ENCODE results near the gene ANKS1A.

ANKS1A gene

DNA sequence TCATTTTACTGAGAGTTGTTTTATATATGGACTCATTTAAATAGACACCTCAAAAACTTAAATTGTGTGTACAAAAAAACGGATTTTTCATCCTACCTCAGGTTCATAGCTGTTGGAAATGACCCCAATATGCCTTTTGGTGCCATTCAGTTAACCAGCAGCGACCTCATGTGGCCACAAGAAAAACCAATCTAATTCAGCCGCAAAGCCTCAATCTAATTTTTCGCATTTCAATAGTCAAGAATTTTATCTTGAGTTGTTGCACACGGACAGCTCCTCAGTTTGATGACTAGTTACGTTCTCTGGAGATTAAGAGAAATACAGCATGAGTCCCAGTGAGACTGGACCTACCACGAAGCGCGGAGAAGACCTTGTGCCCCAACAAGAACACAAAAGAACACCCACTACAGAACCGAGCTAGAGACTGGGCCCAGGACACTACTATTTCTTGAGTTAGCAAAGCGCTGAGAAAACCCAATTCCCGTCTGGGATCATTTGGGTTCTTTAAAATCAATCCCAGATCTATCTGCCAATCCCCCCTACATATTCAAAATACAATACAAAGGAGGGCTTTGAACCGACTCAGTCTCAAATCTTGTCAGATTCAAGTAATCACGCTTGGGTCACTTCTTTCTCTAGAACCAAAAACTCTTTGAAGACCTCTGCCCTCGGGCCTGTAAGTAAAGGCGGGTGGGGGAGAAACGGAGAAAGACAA lies 251.0 kb downstream of the ANKS1A start:
- no peak overlapping the region for H3K4me3 ChIP-seq (ENCODE audit: low read depth, low read length)

DNA sequence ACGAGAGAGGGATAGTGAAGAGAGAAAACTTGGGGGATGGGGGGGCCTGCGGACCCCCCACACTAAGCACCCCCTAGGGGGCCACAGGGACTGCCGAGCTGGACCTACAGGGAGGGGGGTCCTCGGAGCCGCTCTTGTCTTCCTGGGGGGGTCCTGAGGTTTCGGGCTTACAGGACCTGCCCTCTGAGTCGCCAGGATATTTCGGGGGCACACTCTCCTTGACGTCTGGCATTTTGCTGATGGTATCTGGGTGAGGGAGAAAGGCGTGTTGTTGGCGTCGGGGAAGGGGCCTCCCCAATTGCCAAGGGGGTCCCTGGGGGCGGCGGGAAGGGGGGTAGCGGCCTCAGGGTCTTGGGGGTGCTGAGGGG lies 251.6 kb downstream of the ANKS1A start:
- H3K4me3 ChIP-seq (ENCODE audit: low read depth, low read length): no peak overlapping the region

All from iPS-11a (cell line).